ENCODE measurements around the gene MEP1A. TPM values are rescaled to one million over a fixed set of nuclear protein-coding genes. Genes with fewer than 3 reads are reported as not detected.

Gene MEP1A
- total and polyA plus RNA-seq, 2 of the 4 experiments (the other 2 are of a cell fraction) = not detected

GRCh38 chr6:46781478-46782378, 11.5 kb upstream of the MEP1A start:
- Histone ChIP-seq H3K4ac (ENCODE audit: low read depth, low read length) (no peak overlapping the region), H2BK20ac (ENCODE audit: low read depth, low read length) (no peak overlapping the region), H2AK5ac (ENCODE audit: low read depth, low read length) (no peak overlapping the region), H2AK9ac (replicated peaks; ENCODE audit: low read depth, low read length, poor library complexity) (no peak overlapping the region), H4K8ac (ENCODE audit: low read depth in 2 of 2, low read length in 2 of 2) (no peak overlapping the region), H3K27me3 (ENCODE audit: control insufficient read depth, insufficient read depth, low read length) (no peaks in the 10 kb centered on the region), H3K14ac (replicated peaks; ENCODE audit: low read depth, low read length) (no peak overlapping the region), H3K9ac (ENCODE audit: low read depth, low read length) (no peak overlapping the region), H3K36me3 (ENCODE audit: control insufficient read depth, insufficient read depth, low read length) (no peaks in the 10 kb centered on the region), H3K23ac (ENCODE audit: low read depth, low read length) (no peak overlapping the region), H3K18ac (ENCODE audit: low read depth, low read length) (no peak overlapping the region), H3K4me2 (ENCODE audit: low read depth, low read length) (no peak overlapping the region), H3K9me1 (ENCODE audit: insufficient read depth, low read length) (no peaks in the 10 kb centered on the region), H2BK5ac (ENCODE audit: low read depth, low read length, poor library complexity, severe bottlenecking) (no peak overlapping the region), H3K4me3 (ENCODE audit: insufficient read depth, low read depth, low read length) (no peak overlapping the region), H2BK120ac (ENCODE audit: low read depth, low read length) (no peak overlapping the region), H2AFZ (replicated peaks; ENCODE audit: low read length, poor library complexity) (no peak overlapping the region), H3K56ac (ENCODE audit: extremely low read depth, insufficient read depth, low read length) (no peak overlapping the region), H3K27ac (ENCODE audit: insufficient read depth, low read length) (no peak overlapping the region), H4K91ac (ENCODE audit: insufficient read depth, low read depth, low read length) (no peak overlapping the region), H4K5ac (ENCODE audit: low read depth, low read length) (no peak overlapping the region), H3K79me1 (ENCODE audit: low read depth in 1 of 2, low read length in 2 of 2) (no peaks in the 10 kb centered on the region), H3K9me3 (ENCODE audit: control insufficient read depth, insufficient read depth, low read length) (no peaks in the 10 kb centered on the region), H3K4me1 (ENCODE audit: control insufficient read depth, insufficient read depth, low read length) (no peaks in the 10 kb centered on the region), H2BK15ac (ENCODE audit: low read depth, low read length) (no peak overlapping the region), H4K20me1 (ENCODE audit: insufficient read depth, low read length) (no peaks in the 10 kb centered on the region)
- WGBS, 2 experiments (ENCODE audit: extremely low coverage in 2 of 2, insufficient read length in 1 of 2) = 67% methylated on average over 1 of the region's 6 CpGs; no CpG with 5 or more reads in 1 of the 2 experiments
- ChIA-PET POLR2A (ENCODE audit: unreplicated experiment) (no interaction called here), CTCF (no interaction called here)
- in situ Hi-C loops (cut with MboI; ENCODE audit: low sequenced_read_pairs) (loop anchor here (25.0 kb wide), 1 partner anchor 369 kb away; no protein-coding TSS in a partner anchor), dilution Hi-C loops (cut with HindIII; ENCODE audit: low sequenced_read_pairs, unreplicated experiment) (no loop called here), intact Hi-C loops (cut with micrococcal nuclease) (loop anchor here (1.0 to 10.0 kb wide), 3 partner anchors 362 to 691 kb away; no protein-coding TSS in a partner anchor)
- DNase-seq (peak; percentile 50), ATAC-seq (ENCODE audit: low read depth) (peak; percentile 66; the same call in 1 of the 2 replicates)
- TF ChIP-seq USF2 (IDR thresholded peaks at IDR 0.05; ENCODE audit: low read depth, low read length) (no peak), FOS (IDR thresholded peaks at IDR 0.05; ENCODE audit: low read depth, low read length) (no peak), POLR2A (IDR thresholded peaks at IDR 0.05; ENCODE audit: low read depth, low read length) (no peak), SMC3 (IDR thresholded peaks at IDR 0.05; ENCODE audit: low read depth, low read length) (peak; percentile 57), CHD1 (IDR thresholded peaks at IDR 0.05; ENCODE audit: low read depth, low read length) (no peak), CTCF (conservative IDR thresholded peaks at IDR 0.05; ENCODE audit: low read depth, low read length) (peak; percentile 59), RAD21 (IDR thresholded peaks at IDR 0.05; ENCODE audit: low read length) (peak; percentile 56), RFX5 (IDR thresholded peaks at IDR 0.05; ENCODE audit: low read depth, low read length) (no peak), MXI1 (IDR thresholded peaks at IDR 0.05; ENCODE audit: borderline replicate concordance, low read depth, low read length) (no peak), BHLHE40 (IDR thresholded peaks at IDR 0.05; ENCODE audit: low read depth, low read length) (no peak), MAZ (IDR thresholded peaks at IDR 0.05; ENCODE audit: borderline replicate concordance, low read depth, low read length) (no peak), NFE2L2 (IDR thresholded peaks at IDR 0.05; ENCODE audit: low read depth, low read length) (no peak)
- BruUV-seq (replicated peaks) = no TSS peak

Measured in IMR-90 (cell line).